OCI-LY3 (cell line): ENCODE measurements around the gene DLK1.

Source experiments
- H2AFZ ChIP-seq: fragments of 200-600, 300-600 bp; shearing (Covaris generic); 2 replicates; pipeline ENCODE4 v1.6.0; 2014; ENCODE audit warnings: antibody characterized with exemption, low read depth, low read length
- H3K27ac ChIP-seq: fragments of 200-600, 300-600 bp; sonication (generic); 2 replicates; pipeline ENCODE4 v1.5.1; 2014; ENCODE audit warnings: mild to moderate bottlenecking, low read length, moderate library complexity, mixed read lengths
- H3K27me3 ChIP-seq: fragments of 200-600, 300-600 bp; sonication (generic); 2 replicates; pipeline ENCODE4 v1.6.1; 2014; ENCODE audit warnings: low read depth, low read length, mixed read lengths
- H3K36me3 ChIP-seq: fragments of 200-600, 300-600 bp; sonication (generic); replicated peaks from 2 replicates; pipeline ENCODE3; 2014; ENCODE audit warnings: low read depth, low read length, mixed read lengths
- H3K4me1 ChIP-seq: fragments of 300-600, 200-600 bp; sonication (generic); 2 replicates; pipeline ENCODE4 v1.6.1; 2014; ENCODE audit warnings: low read length, mixed read lengths
- H3K4me2 ChIP-seq: fragments of 200-600, 300-600 bp; sonication (generic); 2 replicates; pipeline ENCODE4 v1.6.1; 2014; ENCODE audit warnings: low read length, mixed read lengths
- H3K4me3 ChIP-seq: fragments of 300-600, 200-600 bp; sonication (generic); 2 replicates; pipeline ENCODE4 v1.5.1; 2014; ENCODE audit warnings: antibody characterized with exemption, mild to moderate bottlenecking, low read length, moderate library complexity
- H3K79me2 ChIP-seq: fragments of 300-600, 200-600 bp; shearing (Covaris generic); 2 replicates; pipeline ENCODE4 v1.6.1; 2014; ENCODE audit warnings: mild to moderate bottlenecking, low read length, mixed read lengths
- H3K9ac ChIP-seq: fragments of 300-600, 200-600 bp; shearing (Covaris generic); 2 replicates; pipeline ENCODE4 v1.6.0; 2014; ENCODE audit warnings: mild to moderate bottlenecking, low read length, moderate library complexity
- H3K9me3 ChIP-seq: fragments of 200-600, 300-600 bp; shearing (Covaris generic); 2 replicates; pipeline ENCODE4 v1.6.1; 2014; ENCODE audit warnings: low read length, mixed read lengths; ENCODE audit not compliant: insufficient read depth
- H4K20me1 ChIP-seq: fragments of 200-600, 300-600 bp; sonication (generic); 2 replicates; pipeline ENCODE4 v1.6.1; 2016; ENCODE audit warnings: low read length, mixed read lengths; ENCODE audit not compliant: insufficient read depth
- CTCF ChIP-seq: fragments of 200-600, 300-600 bp; sonication (generic); IDR thresholded peaks from 2 replicates; pipeline ENCODE4 v1.5.1; 2014; ENCODE audit warnings: antibody characterized with exemption, low read length, low read depth
- EZH2phosphoT487 ChIP-seq: fragments of 200-600 bp; shearing (Covaris generic); IDR thresholded peaks from 2 replicates; pipeline ENCODE4 v1.6.1; 2018; ENCODE audit warnings: antibody characterized with exemption, mixed run types, low read depth

DLK1 gene

GRCh38 chr14:100784523-100785337, 58.0 kb downstream of the DLK1 start:
- Histone ChIP-seq H3K4me2 (no peak overlapping the region), H3K9me3 (no peaks in the 10 kb centered on the region), H4K20me1 (no peaks in the 10 kb centered on the region), H3K27ac (no peak overlapping the region), H3K4me3 (no peak overlapping the region), H3K79me2 (no peaks in the 10 kb centered on the region), H3K9ac (no peak overlapping the region), H3K36me3 (no peaks in the 10 kb centered on the region), H2AFZ (no peak overlapping the region), H3K27me3 (no peaks in the 10 kb centered on the region), H3K4me1 (no peaks in the 10 kb centered on the region)
- TF ChIP-seq EZH2phosphoT487 (no peak), CTCF (no peak)

GRCh38 chr14:100785338-100785615, 58.6 kb downstream of the DLK1 start:
- Histone ChIP-seq H3K27me3 (no peaks in the 10 kb centered on the region), H3K4me2 (no peak overlapping the region), H3K4me1 (no peaks in the 10 kb centered on the region), H3K4me3 (no peak overlapping the region), H3K79me2 (no peaks in the 10 kb centered on the region), H3K27ac (no peak overlapping the region), H3K9ac (no peak overlapping the region), H2AFZ (no peak overlapping the region), H3K9me3 (no peaks in the 10 kb centered on the region), H4K20me1 (no peaks in the 10 kb centered on the region), H3K36me3 (no peaks in the 10 kb centered on the region)
- TF ChIP-seq CTCF: no peak
- no peak for TF ChIP-seq EZH2phosphoT487

- TF ChIP-seq EZH2phosphoT487 (no peak), CTCF (no peak)
- Histone ChIP-seq H3K9ac (no peak overlapping the region), H3K9me3 (no peaks in the 10 kb centered on the region), H3K36me3 (no peaks in the 10 kb centered on the region), H3K4me3 (no peak overlapping the region), H3K79me2 (no peaks in the 10 kb centered on the region), H3K4me1 (no peaks in the 10 kb centered on the region), H3K27ac (no peak overlapping the region), H4K20me1 (no peaks in the 10 kb centered on the region), H3K4me2 (no peak overlapping the region), H3K27me3 (no peaks in the 10 kb centered on the region), H2AFZ (no peak overlapping the region)
Observed at GRCh38 chr14:100785626-100786025, 58.9 kb downstream of the DLK1 start.

- no peak overlapping the region for H3K4me2 ChIP-seq
- no peak overlapping the region for H3K9ac ChIP-seq
- no peak overlapping the region for H2AFZ ChIP-seq
- H3K27ac ChIP-seq: no peak overlapping the region
- H3K4me3 ChIP-seq: no peak overlapping the region
- no peaks in the 10 kb centered on the region for H3K27me3 ChIP-seq
- no peaks in the 10 kb centered on the region for H4K20me1 ChIP-seq
- H3K36me3 ChIP-seq: no peaks in the 10 kb centered on the region
- H3K4me1 ChIP-seq: no peaks in the 10 kb centered on the region
- H3K79me2 ChIP-seq: no peaks in the 10 kb centered on the region
- TF ChIP-seq EZH2phosphoT487: no peak
- no peak for TF ChIP-seq CTCF
- H3K9me3 ChIP-seq: no peaks in the 10 kb centered on the region
Observed at GRCh38 chr14:100786131-100786530, 59.4 kb downstream of the DLK1 start.
